GM12872 (cell line): ENCODE measurements around the gene MDC1.

ENCODE experiments used
- TF ChIP-seq, protein P1 (sequence below): IDR thresholded peaks from 3 replicates; pipeline ENCODE4 v1.5.1; 2011; ENCODE audit warnings: low read depth, mild to moderate bottlenecking, low read length, moderate library complexity; ENCODE audit not compliant: insufficient read depth

Gene MDC1

DNA sequence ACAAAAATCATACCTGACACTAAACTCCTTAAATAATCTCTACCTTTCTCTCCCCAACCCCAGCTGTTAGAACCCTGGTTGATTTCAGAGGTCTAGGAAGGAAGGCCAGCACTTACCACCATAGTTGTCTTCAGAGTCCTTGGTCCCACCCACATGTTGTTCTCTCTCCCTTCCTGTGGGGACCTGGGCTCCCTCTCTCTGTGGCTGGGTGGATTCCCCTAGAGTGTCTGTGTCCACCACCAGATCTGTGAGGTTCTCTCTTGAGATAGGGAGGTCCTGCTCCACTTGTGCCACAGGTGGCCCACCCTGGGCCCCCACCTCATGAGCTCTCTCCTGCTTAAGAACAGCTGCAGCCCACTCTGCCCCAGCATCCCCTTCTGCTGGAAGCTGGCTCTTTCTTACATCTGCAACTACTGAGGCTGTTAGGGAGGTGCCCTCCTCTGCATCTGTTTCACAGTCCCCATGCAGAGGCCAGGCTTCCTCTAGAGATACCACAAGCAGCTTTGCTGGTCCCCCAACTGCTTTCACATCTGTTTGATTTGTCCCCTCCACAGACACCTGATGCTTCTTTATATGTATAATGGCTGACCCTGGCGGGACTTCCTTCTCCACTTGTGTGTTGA lies 5.2 kb downstream of the MDC1 start:
- TF ChIP-seq, protein P1, sequence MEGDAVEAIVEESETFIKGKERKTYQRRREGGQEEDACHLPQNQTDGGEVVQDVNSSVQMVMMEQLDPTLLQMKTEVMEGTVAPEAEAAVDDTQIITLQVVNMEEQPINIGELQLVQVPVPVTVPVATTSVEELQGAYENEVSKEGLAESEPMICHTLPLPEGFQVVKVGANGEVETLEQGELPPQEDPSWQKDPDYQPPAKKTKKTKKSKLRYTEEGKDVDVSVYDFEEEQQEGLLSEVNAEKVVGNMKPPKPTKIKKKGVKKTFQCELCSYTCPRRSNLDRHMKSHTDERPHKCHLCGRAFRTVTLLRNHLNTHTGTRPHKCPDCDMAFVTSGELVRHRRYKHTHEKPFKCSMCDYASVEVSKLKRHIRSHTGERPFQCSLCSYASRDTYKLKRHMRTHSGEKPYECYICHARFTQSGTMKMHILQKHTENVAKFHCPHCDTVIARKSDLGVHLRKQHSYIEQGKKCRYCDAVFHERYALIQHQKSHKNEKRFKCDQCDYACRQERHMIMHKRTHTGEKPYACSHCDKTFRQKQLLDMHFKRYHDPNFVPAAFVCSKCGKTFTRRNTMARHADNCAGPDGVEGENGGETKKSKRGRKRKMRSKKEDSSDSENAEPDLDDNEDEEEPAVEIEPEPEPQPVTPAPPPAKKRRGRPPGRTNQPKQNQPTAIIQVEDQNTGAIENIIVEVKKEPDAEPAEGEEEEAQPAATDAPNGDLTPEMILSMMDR, result 0 out of 3 replicates have a peak, but pooled peaks have one; percentile 11

DNA sequence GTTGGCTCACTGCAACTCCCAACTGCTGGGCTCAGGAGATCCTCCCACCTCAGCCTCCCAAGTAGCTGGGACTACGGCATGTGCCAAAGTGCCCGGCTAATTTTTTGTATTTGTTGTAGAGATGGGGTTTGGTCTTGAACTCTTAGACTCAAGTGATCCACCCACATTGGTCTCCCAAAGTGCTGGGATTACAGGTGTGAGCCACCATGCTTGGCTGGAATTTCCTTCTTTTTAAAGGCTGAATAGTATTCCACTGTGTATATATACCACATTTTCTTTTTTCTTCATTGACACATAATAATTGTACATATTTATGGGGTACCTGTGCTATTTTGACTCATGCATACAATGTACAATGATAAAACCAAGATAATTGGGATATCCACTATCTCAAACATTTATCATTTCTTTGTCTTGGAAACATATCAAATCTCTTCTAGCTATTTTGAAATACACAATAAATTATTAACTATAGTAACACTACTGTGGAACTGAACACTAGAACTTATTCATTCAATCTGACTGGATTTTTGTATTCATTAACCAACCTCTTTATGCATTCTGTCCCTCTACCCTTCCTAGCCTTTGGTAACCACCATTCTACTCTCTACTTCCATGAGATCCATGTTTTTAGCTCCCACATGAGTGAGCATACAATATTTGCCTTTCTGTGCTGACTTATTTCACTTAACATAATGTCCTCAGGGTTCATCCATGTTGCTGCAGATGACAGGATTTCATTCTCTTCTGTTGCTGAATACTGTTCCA lies 7.8 kb downstream of the MDC1 start:
- TF ChIP-seq, protein P1, result no peak

DNA sequence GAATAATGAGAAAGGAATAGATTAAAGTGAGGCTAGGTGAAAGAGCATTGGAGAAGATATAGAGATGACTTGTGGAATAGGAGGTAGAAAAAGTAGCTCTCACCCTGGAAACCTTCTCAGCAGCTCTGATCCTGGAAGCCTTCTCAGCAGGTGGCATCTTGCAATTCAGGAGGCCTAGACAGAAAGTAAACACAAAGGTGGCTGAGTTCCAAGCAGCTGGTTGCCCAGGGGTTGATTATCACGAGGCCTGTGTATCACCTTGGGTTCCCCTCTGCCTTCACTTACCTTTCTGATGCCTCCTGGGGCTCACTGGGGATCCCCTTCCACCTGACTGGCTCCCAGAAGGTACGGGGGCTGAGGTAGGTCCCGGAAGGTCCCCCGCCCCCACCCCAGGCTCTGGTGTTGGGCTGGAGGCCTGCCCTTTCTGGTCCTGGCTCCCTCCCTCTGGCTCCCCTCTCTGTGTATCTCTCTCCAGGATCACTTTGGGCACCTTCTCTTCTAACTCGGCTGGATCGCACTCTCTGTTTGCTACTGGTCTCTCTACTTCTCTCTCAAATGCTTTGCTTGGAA lies 9.7 kb downstream of the MDC1 start:
- TF ChIP-seq, protein P1, result no peak

DNA sequence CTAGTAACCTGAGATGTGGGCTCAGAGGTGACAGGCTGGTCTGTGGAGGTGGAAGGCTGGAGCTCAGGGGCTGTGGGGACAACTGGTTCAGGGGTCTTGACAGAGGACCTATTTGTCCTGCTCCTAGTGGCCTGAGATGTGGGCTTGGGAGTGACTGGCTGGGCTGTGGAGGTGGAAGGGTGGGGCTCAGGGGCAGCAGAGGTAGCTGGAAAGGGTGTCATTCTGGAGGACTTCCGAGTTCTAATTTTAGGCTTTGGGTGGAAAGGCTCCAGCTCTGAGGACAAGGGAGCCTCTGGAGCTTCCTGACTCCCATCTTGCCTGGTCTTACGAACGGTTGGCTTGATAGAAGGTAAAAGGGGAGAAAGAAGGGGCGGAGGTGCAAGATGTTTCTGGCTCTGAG lies 11.5 kb downstream of the MDC1 start:
- TF ChIP-seq, protein P1, result no peak

DNA sequence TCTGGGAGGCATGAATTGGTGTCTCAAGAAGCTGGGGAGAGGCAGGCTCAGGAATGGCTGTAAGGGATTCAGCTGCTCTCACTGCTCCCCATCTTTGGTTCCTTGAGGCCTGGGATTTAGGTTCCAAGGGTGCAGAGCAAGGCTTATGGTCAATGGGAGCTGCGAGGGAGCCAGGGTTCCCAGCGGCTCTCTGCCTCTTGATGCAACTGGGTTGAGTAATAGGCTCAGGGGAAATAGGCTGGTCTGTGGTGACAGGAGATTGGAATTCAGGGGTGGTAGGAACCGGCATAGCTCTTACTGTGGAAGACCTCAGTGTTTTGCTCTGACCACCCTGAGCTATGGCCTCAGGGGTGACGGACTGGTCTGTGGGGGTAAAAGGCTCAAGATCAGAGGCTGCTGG lies 13.3 kb downstream of the MDC1 start:
- TF ChIP-seq, protein P1, result no peak

DNA sequence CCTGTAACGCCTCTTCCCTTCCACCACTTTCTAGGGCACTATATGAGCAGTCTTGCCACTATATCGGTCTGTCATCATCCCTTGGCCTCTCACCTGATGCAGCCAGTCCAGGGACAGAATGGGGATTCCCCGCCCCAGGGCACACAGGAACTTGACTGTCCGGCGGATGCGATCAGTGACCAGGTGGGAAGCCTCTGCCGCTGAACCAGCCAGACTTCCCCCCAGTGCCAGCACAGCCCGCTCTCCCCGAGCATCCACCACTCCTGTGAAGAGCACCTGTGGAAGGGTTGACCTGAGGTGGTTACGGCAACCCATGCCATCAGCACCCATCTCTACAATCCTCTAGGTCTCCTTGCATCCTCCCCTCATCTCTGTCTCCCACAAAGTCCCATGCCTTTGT lies 14.1 kb downstream of the MDC1 start:
- TF ChIP-seq, protein P1, result no peak

DNA sequence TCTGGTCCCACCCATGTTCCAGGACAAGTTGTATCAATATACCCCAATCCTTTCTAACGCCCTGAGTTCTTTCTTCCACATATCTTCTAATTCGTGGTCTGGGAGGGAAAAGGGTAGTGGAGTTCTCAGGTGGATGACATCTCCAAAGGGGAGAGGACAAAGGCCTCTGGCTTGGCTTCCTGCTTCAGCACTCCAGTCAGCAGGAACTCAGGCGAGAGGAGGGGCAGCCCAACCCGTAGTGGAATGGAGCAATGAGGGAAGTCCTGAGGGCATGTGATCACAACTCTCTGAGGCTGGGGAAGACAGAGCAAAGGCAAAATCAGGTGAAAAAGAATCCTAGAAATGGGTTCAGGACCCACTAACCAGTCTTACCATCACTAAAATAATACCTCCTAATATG lies 16.7 kb downstream of the MDC1 start:
- TF ChIP-seq, protein P1, result no peak
